HepG2 (cell line): Measurements from ENCODE around the gene LTK. TPM values are rescaled to one million over a fixed set of nuclear protein-coding genes. Genes with fewer than 3 reads are reported as not detected.

Experiments
- ARNTL ChIP-seq: sonication (generic); formaldehyde crosslinking; IDR thresholded peaks from 2 replicates; pipeline ENCODE4 v1.4.0; 2020; ENCODE audit warnings: mild to moderate bottlenecking, missing genetic modification reagents
- CBX2 ChIP-seq, 2 experiments: fragments of 200-600 bp in 1 of 2; sonication (generic); formaldehyde crosslinking in 1 of 2; IDR thresholded peaks; 2 replicates each; pipeline versions ENCODE4 v1.7.0 to v1.8.1; 2018 to 2022; ENCODE audit warnings: low read depth in 2 of 2, low read length in 1 of 2, mild to moderate bottlenecking in 1 of 2, missing genetic modification reagents in 1 of 2
- FOXO4 ChIP-seq: sonication (generic); formaldehyde crosslinking; conservative IDR thresholded peaks from 2 replicates; pipeline ENCODE4 v1.8.1; 2023; ENCODE audit warnings: missing genetic modification reagents
- HOXA3 ChIP-seq: sonication (generic); formaldehyde crosslinking; IDR thresholded peaks from 2 replicates; pipeline ENCODE4 v1.5.0; 2020; ENCODE audit warnings: missing genetic modification reagents
- HOXA9 ChIP-seq: sonication (generic); formaldehyde crosslinking; IDR thresholded peaks from 2 replicates; pipeline ENCODE4 v1.8.1; 2022; ENCODE audit warnings: missing genetic modification reagents, mild to moderate bottlenecking, moderate library complexity, borderline replicate concordance
- MXD4 ChIP-seq: IDR thresholded peaks from 2 replicates; pipeline ENCODE4 v1.6.1; 2016; ENCODE audit warnings: mild to moderate bottlenecking, missing biosample characterization, missing genetic modification reagents
- NFYB ChIP-seq: sonication (generic); formaldehyde crosslinking; IDR thresholded peaks from 2 replicates; pipeline ENCODE4 v1.4.0; 2020; ENCODE audit warnings: missing genetic modification reagents
- SIX4 ChIP-seq: sonication (generic); formaldehyde crosslinking; IDR thresholded peaks from 2 replicates; pipeline ENCODE4 v1.4.0; 2020; ENCODE audit warnings: missing genetic modification reagents
- STAT5B ChIP-seq: sonication (generic); formaldehyde crosslinking; IDR thresholded peaks from 2 replicates; pipeline ENCODE4 v1.4.0; 2020; ENCODE audit warnings: missing genetic modification reagents
- TRAFD1 ChIP-seq: sonication (generic); formaldehyde crosslinking; IDR thresholded peaks from 2 replicates; pipeline ENCODE4 v1.5.1; 2020; ENCODE audit warnings: missing genetic modification reagents, mild to moderate bottlenecking, borderline replicate concordance
- UBTF ChIP-seq: sonication (generic); formaldehyde crosslinking; IDR thresholded peaks from 2 replicates; pipeline ENCODE4 v1.4.0; 2020; ENCODE audit warnings: mild to moderate bottlenecking, missing genetic modification reagents
- ZBED4 ChIP-seq: sonication (generic); formaldehyde crosslinking; IDR thresholded peaks from 2 replicates; pipeline ENCODE4 v1.4.0; 2020; ENCODE audit warnings: missing genetic modification reagents, borderline replicate concordance
- ZBTB14 ChIP-seq: sonication (generic); formaldehyde crosslinking; IDR thresholded peaks from 2 replicates; pipeline ENCODE4 v1.4.0; 2020; ENCODE audit warnings: missing genetic modification reagents
- ZNF563 ChIP-seq: sonication (generic); formaldehyde crosslinking; IDR thresholded peaks from 2 replicates; pipeline ENCODE4 v1.8.0; 2022; ENCODE audit warnings: mild to moderate bottlenecking, moderate library complexity, missing genetic modification reagents
- ZNF572 ChIP-seq: sonication (generic); formaldehyde crosslinking; IDR thresholded peaks from 2 replicates; pipeline ENCODE4 v1.5.1; 2020; ENCODE audit warnings: mild to moderate bottlenecking, missing genetic modification reagents
- ZNF672 ChIP-seq: sonication (generic); formaldehyde crosslinking; IDR thresholded peaks from 2 replicates; pipeline ENCODE4 v1.8.1; 2022; ENCODE audit warnings: missing genetic modification reagents
- ZNF773 ChIP-seq: sonication (generic); formaldehyde crosslinking; IDR thresholded peaks from 2 replicates; pipeline ENCODE4 v1.4.0; 2020; ENCODE audit warnings: missing genetic modification reagents, borderline replicate concordance
- ZNF850 ChIP-seq: sonication (generic); formaldehyde crosslinking; conservative IDR thresholded peaks from 2 replicates; pipeline ENCODE4 v1.9.0; 2021; ENCODE audit warnings: mild to moderate bottlenecking, missing genetic modification reagents
- polyA plus RNA-seq, 8 experiments: library from polyadenylated mRNA; depleted of rRNA in 3 of 8; stranded (reverse) in 7 of 8; unstranded in 1 of 8; fragments of >200 nt; fragmentation: Illumina TruSeq in 4 of 8; extraction: Trizol in 4 of 8; gene quantifications; 2 replicates each; pipeline versions ENCODE4 v1.2.1 to v1.2.3, GENCODE V29; 2011 to 2016; ENCODE audit warnings: low read depth in 4 of 8, missing spikeins in 1 of 8, mixed read lengths in 1 of 8; ENCODE audit not compliant: insufficient read depth in 1 of 8
- total RNA-seq, 5 experiments: library from RNA; depleted of rRNA; stranded (reverse); fragments of >200 nt; fragmentation: Illumina TruSeq; extraction: Trizol; gene quantifications; 2 replicates each; pipeline ENCODE4 v1.2.3, GENCODE V29; 2016; ENCODE audit warnings: low read depth in 1 of 5

LTK gene
- total and polyA plus RNA-seq, 2 of the 13 experiments (the other 11 are each of a cell fraction or from before 2014, with no cell fraction given), result 0.01 TPM; not detected in 1

GRCh38 chr15:41494190-41494921 is 19.3 kb downstream of the LTK start (continued):
- TF ChIP-seq ZBED4 (peak; percentile 73; the same call in 1 of the 2 replicates), UBTF (CRISPR knock-in tag) (peak; percentile 75), ZNF672 (CRISPR knock-in tag) (0 out of 2 replicates have a peak, but pooled peaks have one; percentile 54), ZNF773 (CRISPR knock-in tag) (no peak), TRAFD1 (CRISPR knock-in tag) (no peak), ZBTB14 (CRISPR knock-in tag) (peak; percentile 28; the same call in 1 of the 2 replicates), ZNF850 (no peak), NFYB (no peak), STAT5B (CRISPR knock-in tag) (peak; percentile 85; the same call in 1 of the 2 replicates), CBX2 (IDR thresholded peaks at IDR 0.05; ENCODE audit: low read depth, low read length) (no peak), CBX2 (CRISPR knock-in tag; IDR thresholded peaks at IDR 0.05; ENCODE audit: low read depth) (no peak), FOXO4 (CRISPR knock-in tag) (no peak), HOXA3 (peak; percentile 68; the same call in 1 of the 2 replicates), SIX4 (CRISPR knock-in tag) (peak; percentile 14; the same call in 1 of the 2 replicates), ZNF572 (no peak; the same call in 1 of the 2 replicates), HOXA9 (CRISPR knock-in tag) (no peak; the same call in 1 of the 2 replicates), MXD4 (CRISPR knock-in tag) (peak; percentile 43; the same call in 1 of the 2 replicates), ARNTL (0 out of 2 replicates have a peak, but pooled peaks have one; percentile 23), ZNF563 (no peak)
